WTC11 (cell line): ENCODE measurements around the gene TBC1D14. TPM values are rescaled to one million over a fixed set of nuclear protein-coding genes. Genes with fewer than 3 reads are reported as not detected.

Experiments used
- ATAC-seq: fragments of 200-7000 bp; cut with Tn5 transposase; 2 replicates; pipeline ENCODE4 v1.10.0; 2021; ENCODE audit warnings: mild to moderate bottlenecking, moderate library complexity
- CTCF ChIA-PET: fragments of 300-600 bp; sonication (Branson Sonifier 250); formaldehyde crosslinking; loops from one replicate; lab custom pipeline; 2021; ENCODE audit warnings: antibody characterized with exemption; lab: Charles Lee
- POLR2A ChIA-PET: fragments of 350-600 bp; sonication (Branson Sonifier 250); formaldehyde crosslinking; loops from one replicate; lab custom pipeline; 2021; ENCODE audit warnings: antibody characterized with exemption; lab: Charles Lee
- DNase-seq: peaks from one replicate; pipeline ENCODE4 v3.0.0; 2021; ENCODE audit warnings: low spot score
- H3K27ac Mint-ChIP-seq: 2 replicates; pipeline ENCODE4 v1.8.0; 2021; ENCODE audit warnings: mixed read lengths
- H3K27me3 Mint-ChIP-seq: 2 replicates; pipeline ENCODE4 v1.8.0; 2021; ENCODE audit warnings: low read depth, mild to moderate bottlenecking, moderate library complexity, mixed read lengths
- H3K36me3 Mint-ChIP-seq: 2 replicates; pipeline ENCODE4 v1.8.0; 2021; ENCODE audit warnings: mixed read lengths
- H3K4me1 Mint-ChIP-seq: 2 replicates; pipeline ENCODE4 v1.8.0; 2022; ENCODE audit warnings: mixed read lengths
- H3K4me3 Mint-ChIP-seq: 2 replicates; pipeline ENCODE4 v1.8.0; 2021; ENCODE audit warnings: mild to moderate bottlenecking, moderate library complexity, mixed read lengths
- H3K9me3 Mint-ChIP-seq: 2 replicates; pipeline ENCODE4 v1.8.0; 2021; ENCODE audit warnings: mixed read lengths
- ATF1 ChIP-seq: sonication (generic); formaldehyde crosslinking; IDR thresholded peaks from 2 replicates; pipeline ENCODE4 v1.8.1; 2023; ENCODE audit warnings: mild to moderate bottlenecking, moderate library complexity, missing genetic modification reagents
- CBFB ChIP-seq: sonication (generic); formaldehyde crosslinking; IDR thresholded peaks from 2 replicates; pipeline ENCODE4 v1.8.1; 2022; ENCODE audit warnings: mild to moderate bottlenecking, low read depth, missing genetic modification reagents
- ELF4 ChIP-seq: sonication (generic); formaldehyde crosslinking; IDR thresholded peaks from 2 replicates; pipeline ENCODE4 v1.8.1; 2022; ENCODE audit warnings: low read depth, mild to moderate bottlenecking, moderate library complexity, missing genetic modification reagents
- ESRRA ChIP-seq: sonication (generic); formaldehyde crosslinking; IDR thresholded peaks from 2 replicates; pipeline ENCODE4 v1.8.1; 2022; ENCODE audit warnings: mild to moderate bottlenecking, missing genetic modification reagents, borderline replicate concordance
- FOXJ3 ChIP-seq: sonication (generic); formaldehyde crosslinking; IDR thresholded peaks from 2 replicates; pipeline ENCODE4 v1.9.0; 2021; ENCODE audit warnings: missing genetic modification reagents, mild to moderate bottlenecking, borderline replicate concordance
- SP1 ChIP-seq: sonication (generic); formaldehyde crosslinking; conservative IDR thresholded peaks from 2 replicates; pipeline ENCODE4 v1.8.1; 2022; ENCODE audit warnings: missing genetic modification reagents
- TEAD4 ChIP-seq: sonication (generic); formaldehyde crosslinking; IDR thresholded peaks from 2 replicates; pipeline ENCODE4 v1.8.0; 2022; ENCODE audit warnings: mild to moderate bottlenecking, missing genetic modification reagents
- TP53 ChIP-seq: sonication (generic); formaldehyde crosslinking; IDR thresholded peaks from 2 replicates; pipeline ENCODE4 v1.8.1; 2023; ENCODE audit warnings: mild to moderate bottlenecking, missing genetic modification reagents
- ZNF396 ChIP-seq: fragments of 250-450 bp; sonication (Bioruptor Pico); IDR thresholded peaks from 2 replicates; pipeline ENCODE4 v1.8.0; 2021; ENCODE audit warnings: mild to moderate bottlenecking, moderate library complexity, borderline replicate concordance
- total RNA-seq: library from RNA; stranded (reverse); gene quantifications from 3 replicates; pipeline ENCODE4 v1.2.3, GENCODE V29; 2021
- TF ChIP-seq, protein P1 (sequence below): sonication (generic); formaldehyde crosslinking; IDR thresholded peaks from 2 replicates; pipeline ENCODE4 v1.8.1; 2022; ENCODE audit warnings: low read depth, missing genetic modification reagents, borderline replicate concordance
- TF ChIP-seq, protein P2 (sequence below): sonication (generic); formaldehyde crosslinking; IDR thresholded peaks from 2 replicates; pipeline ENCODE4 v1.8.1; 2023; ENCODE audit warnings: mild to moderate bottlenecking, missing genetic modification reagents, moderate library complexity
- TF ChIP-seq, protein P3 (sequence below): sonication (generic); formaldehyde crosslinking; IDR thresholded peaks from 2 replicates; pipeline ENCODE4 v1.8.0; 2022; ENCODE audit warnings: mild to moderate bottlenecking, missing genetic modification reagents
- TF ChIP-seq, protein P4 (sequence below): fragments of 250-450 bp; sonication (Bioruptor Pico); IDR thresholded peaks from 2 replicates; pipeline ENCODE4 v1.8.0; 2021; ENCODE audit warnings: mild to moderate bottlenecking
- TF ChIP-seq, protein P5 (sequence below): sonication (generic); formaldehyde crosslinking; IDR thresholded peaks from 2 replicates; pipeline ENCODE4 v1.8.1; 2022; ENCODE audit warnings: low read depth, mild to moderate bottlenecking, moderate library complexity, missing genetic modification reagents, borderline replicate concordance
- TF ChIP-seq, protein P6 (sequence below): fragments of 250-450 bp; sonication (Bioruptor Pico); IDR thresholded peaks from 2 replicates; pipeline ENCODE4 v1.9.0; 2021; ENCODE audit warnings: moderate library complexity, mild to moderate bottlenecking, inconsistent platforms, borderline replicate concordance
- TF ChIP-seq, protein P7 (sequence below): sonication (generic); formaldehyde crosslinking; IDR thresholded peaks from 2 replicates; pipeline ENCODE4 v1.8.0; 2022; ENCODE audit warnings: mild to moderate bottlenecking, missing genetic modification reagents

Gene TBC1D14
- total RNA-seq, 1 experiment from 2014 or later = 45.1 TPM

DNA sequence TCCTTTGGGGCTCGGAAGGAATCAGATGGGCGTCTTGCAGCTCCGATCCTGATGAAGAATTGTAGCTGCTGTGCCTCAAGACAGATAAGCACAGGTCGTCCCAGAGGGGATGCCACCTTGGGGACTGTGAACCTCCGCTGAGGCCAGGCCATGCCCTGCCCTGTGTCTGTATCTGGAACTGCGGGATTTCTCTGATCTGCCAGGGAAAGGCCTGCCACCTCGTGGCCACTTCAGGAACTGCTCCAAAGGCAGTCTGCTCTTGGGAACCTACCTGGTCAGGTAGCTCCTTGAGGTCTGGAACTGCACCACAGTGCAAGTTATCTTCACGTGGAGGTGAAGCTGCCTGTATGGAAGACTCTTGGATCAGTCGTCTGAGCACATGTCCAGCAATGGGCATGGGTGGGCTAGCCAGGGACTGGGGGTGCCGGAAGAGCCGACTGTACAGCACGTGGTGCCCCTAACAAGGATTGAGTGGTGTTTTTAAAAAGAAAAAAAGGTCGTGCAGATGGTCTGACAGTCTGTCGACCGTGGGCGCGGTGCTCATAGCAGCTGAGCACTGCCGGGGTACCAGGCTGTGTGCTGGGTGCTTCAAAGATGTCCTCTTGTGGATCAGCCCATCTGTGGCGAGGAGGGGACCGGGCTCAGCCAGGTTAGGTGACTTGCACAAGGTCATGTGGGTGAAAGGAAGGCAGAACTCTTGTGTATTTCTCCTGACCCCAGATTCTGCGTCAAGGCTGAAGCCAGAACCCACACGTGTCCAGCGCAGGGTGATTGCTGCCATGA is 161.3 kb downstream of the TBC1D14 start (continued):
- TF ChIP-seq, protein P1, sequence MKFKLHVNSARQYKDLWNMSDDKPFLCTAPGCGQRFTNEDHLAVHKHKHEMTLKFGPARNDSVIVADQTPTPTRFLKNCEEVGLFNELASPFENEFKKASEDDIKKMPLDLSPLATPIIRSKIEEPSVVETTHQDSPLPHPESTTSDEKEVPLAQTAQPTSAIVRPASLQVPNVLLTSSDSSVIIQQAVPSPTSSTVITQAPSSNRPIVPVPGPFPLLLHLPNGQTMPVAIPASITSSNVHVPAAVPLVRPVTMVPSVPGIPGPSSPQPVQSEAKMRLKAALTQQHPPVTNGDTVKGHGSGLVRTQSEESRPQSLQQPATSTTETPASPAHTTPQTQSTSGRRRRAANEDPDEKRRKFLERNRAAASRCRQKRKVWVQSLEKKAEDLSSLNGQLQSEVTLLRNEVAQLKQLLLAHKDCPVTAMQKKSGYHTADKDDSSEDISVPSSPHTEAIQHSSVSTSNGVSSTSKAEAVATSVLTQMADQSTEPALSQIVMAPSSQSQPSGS (CRISPR knock-in tag) = no peak

DNA sequence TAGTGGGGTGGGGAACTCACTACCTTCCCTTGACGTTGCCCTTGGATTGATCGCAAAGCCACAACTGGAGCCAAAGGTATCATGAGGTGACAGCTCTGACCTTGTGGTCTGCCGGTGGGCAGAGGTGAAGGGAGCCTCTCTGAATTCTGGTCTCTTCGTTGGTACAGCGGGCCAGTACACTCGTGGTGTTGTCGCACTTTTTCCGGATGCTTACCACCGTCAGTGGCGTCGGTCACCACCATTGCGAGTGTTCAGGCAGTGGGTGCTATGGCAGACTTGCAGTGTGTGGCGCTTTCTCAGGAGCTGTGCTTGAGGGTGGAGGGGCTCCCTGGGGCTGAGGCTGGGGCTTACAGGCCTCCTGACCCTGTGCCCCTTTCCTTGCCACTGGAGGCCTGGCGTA is 163.4 kb downstream of the TBC1D14 start:
- Mint-ChIP-seq H3K36me3 (no peaks in the 10 kb centered on the region), H3K27ac (no peak overlapping the region), H3K4me1 (peaks cover 11% of the 10 kb centered on the region), H3K9me3 (no peaks in the 10 kb centered on the region), H3K27me3 (peaks cover 43% of the 10 kb centered on the region), H3K4me3 (no peak overlapping the region)
- TF ChIP-seq, protein P2, sequence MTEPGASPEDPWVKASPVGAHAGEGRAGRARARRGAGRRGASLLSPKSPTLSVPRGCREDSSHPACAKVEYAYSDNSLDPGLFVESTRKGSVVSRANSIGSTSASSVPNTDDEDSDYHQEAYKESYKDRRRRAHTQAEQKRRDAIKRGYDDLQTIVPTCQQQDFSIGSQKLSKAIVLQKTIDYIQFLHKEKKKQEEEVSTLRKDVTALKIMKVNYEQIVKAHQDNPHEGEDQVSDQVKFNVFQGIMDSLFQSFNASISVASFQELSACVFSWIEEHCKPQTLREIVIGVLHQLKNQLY (CRISPR knock-in tag) = no peak
- TF ChIP-seq FOXJ3 (no peak), ELF4 (no peak), SP1 (CRISPR knock-in tag) (no peak), CBFB (CRISPR knock-in tag) (no peak), ATF1 (CRISPR knock-in tag) (no peak), ESRRA (CRISPR knock-in tag) (no peak), TP53 (CRISPR knock-in tag) (no peak), TEAD4 (CRISPR knock-in tag) (no peak), ZNF396 (CRISPR knock-in tag) (no peak)
- TF ChIP-seq, protein P3, sequence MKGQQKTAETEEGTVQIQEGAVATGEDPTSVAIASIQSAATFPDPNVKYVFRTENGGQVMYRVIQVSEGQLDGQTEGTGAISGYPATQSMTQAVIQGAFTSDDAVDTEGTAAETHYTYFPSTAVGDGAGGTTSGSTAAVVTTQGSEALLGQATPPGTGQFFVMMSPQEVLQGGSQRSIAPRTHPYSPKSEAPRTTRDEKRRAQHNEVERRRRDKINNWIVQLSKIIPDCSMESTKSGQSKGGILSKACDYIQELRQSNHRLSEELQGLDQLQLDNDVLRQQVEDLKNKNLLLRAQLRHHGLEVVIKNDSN = no peak
- TF ChIP-seq, protein P4, sequence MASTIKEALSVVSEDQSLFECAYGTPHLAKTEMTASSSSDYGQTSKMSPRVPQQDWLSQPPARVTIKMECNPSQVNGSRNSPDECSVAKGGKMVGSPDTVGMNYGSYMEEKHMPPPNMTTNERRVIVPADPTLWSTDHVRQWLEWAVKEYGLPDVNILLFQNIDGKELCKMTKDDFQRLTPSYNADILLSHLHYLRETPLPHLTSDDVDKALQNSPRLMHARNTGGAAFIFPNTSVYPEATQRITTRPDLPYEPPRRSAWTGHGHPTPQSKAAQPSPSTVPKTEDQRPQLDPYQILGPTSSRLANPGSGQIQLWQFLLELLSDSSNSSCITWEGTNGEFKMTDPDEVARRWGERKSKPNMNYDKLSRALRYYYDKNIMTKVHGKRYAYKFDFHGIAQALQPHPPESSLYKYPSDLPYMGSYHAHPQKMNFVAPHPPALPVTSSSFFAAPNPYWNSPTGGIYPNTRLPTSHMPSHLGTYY (CRISPR knock-in tag) = no peak
- TF ChIP-seq, protein P5, sequence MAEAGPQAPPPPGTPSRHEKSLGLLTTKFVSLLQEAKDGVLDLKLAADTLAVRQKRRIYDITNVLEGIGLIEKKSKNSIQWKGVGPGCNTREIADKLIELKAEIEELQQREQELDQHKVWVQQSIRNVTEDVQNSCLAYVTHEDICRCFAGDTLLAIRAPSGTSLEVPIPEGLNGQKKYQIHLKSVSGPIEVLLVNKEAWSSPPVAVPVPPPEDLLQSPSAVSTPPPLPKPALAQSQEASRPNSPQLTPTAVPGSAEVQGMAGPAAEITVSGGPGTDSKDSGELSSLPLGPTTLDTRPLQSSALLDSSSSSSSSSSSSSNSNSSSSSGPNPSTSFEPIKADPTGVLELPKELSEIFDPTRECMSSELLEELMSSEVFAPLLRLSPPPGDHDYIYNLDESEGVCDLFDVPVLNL (CRISPR knock-in tag) = no peak
- TF ChIP-seq, protein P6, sequence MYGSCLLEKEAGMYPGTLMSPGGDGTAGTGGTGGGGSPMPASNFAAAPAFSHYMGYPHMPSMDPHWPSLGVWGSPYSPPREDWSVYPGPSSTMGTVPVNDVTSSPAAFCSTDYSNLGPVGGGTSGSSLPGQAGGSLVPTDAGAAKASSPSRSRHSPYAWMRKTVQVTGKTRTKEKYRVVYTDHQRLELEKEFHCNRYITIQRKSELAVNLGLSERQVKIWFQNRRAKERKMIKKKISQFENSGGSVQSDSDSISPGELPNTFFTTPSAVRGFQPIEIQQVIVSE (CRISPR knock-in tag) = no peak
- TF ChIP-seq, protein P7, sequence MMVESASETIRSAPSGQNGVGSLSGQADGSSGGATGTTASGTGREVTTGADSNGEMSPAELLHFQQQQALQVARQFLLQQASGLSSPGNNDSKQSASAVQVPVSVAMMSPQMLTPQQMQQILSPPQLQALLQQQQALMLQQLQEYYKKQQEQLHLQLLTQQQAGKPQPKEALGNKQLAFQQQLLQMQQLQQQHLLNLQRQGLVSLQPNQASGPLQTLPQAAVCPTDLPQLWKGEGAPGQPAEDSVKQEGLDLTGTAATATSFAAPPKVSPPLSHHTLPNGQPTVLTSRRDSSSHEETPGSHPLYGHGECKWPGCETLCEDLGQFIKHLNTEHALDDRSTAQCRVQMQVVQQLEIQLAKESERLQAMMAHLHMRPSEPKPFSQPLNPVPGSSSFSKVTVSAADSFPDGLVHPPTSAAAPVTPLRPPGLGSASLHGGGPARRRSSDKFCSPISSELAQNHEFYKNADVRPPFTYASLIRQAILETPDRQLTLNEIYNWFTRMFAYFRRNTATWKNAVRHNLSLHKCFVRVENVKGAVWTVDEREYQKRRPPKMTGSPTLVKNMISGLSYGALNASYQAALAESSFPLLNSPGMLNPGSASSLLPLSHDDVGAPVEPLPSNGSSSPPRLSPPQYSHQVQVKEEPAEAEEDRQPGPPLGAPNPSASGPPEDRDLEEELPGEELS (CRISPR knock-in tag) = no peak
- ATAC-seq (no peak), DNase-seq (no peak)
- ChIA-PET POLR2A (no interaction called here), CTCF (interaction anchor here (0.6 to 1.1 kb wide), 3 partner anchors 9 to 164 kb away, joined by 3 to 6 read pairs (median 4); a partner anchor contains a TSS)
